ENCODE measurements around the gene PHACTR1. TPM values are rescaled to one million over a fixed set of nuclear protein-coding genes. Genes with fewer than 3 reads are reported as not detected.

The PHACTR1 gene
- total and polyA plus RNA-seq, 8 donors, result 0.46 to 17.4 (median 6.4) TPM; not detected in 1

- no peak for DNase-seq
- no peaks in the 10 kb centered on the region for H3K27me3 ChIP-seq
- intact Hi-C loops (cut with DNase I; ENCODE audit: low total_unique reads), result no loop called here
- no peak overlapping the region for H3K27ac ChIP-seq
- H3K4me3 ChIP-seq, result no peak overlapping the region
- no peaks in the 10 kb centered on the region for H3K36me3 ChIP-seq
- TF ChIP-seq EP300 (IDR thresholded peaks at IDR 0.05), result no peak
- no peak for TF ChIP-seq POLR2A (IDR thresholded peaks at IDR 0.05)
- no peak for TF ChIP-seq CTCF (IDR thresholded peaks at IDR 0.05)
- no peak for TF ChIP-seq POLR2AphosphoS5 (IDR thresholded peaks at IDR 0.05)
- 58 to 82% (median 73%) methylated on average over 2 of the region's 2 CpGs for WGBS, 5 donors
- no peaks in the 10 kb centered on the region for H3K9me3 ChIP-seq
- H3K4me1 ChIP-seq, result no peaks in the 10 kb centered on the region
Measured at GRCh38 chr6:13175087-13175486, 458.5 kb downstream of the PHACTR1 start.

GRCh38 chr6:13175759-13176158 is 459.2 kb downstream of the PHACTR1 start:
- no peak overlapping the region for H3K4me3 ChIP-seq
- no peaks in the 10 kb centered on the region for H3K4me1 ChIP-seq
- DNase-seq, result no peak
- intact Hi-C loops (cut with DNase I; ENCODE audit: low total_unique reads), result no loop called here
- H3K27me3 ChIP-seq, result no peaks in the 10 kb centered on the region
- H3K36me3 ChIP-seq, result no peaks in the 10 kb centered on the region
- WGBS, 5 donors, result 55 to 59% (median 56%) methylated on average over 4 of the region's 4 CpGs
- TF ChIP-seq EP300 (IDR thresholded peaks at IDR 0.05), result no peak
- TF ChIP-seq CTCF (IDR thresholded peaks at IDR 0.05), result no peak
- TF ChIP-seq POLR2AphosphoS5 (IDR thresholded peaks at IDR 0.05), result no peak
- TF ChIP-seq POLR2A (IDR thresholded peaks at IDR 0.05), result no peak
- no peak overlapping the region for H3K27ac ChIP-seq
- no peaks in the 10 kb centered on the region for H3K9me3 ChIP-seq

GRCh38 chr6:13177664-13178063 is 461.1 kb downstream of the PHACTR1 start:
- 89 to 100% (median 96%) methylated on average over 2 of the region's 2 CpGs for WGBS, 5 donors

GRCh38 chr6:13178107-13178506 is 461.5 kb downstream of the PHACTR1 start:
- TF ChIP-seq CTCF (IDR thresholded peaks at IDR 0.05) (no peak), EP300 (IDR thresholded peaks at IDR 0.05) (no peak), POLR2AphosphoS5 (IDR thresholded peaks at IDR 0.05) (no peak), POLR2A (IDR thresholded peaks at IDR 0.05) (no peak)
- no peaks in the 10 kb centered on the region for H3K9me3 ChIP-seq
- H3K36me3 ChIP-seq, result peaks cover 0 to 2% (median under 1%) of the 10 kb centered on the region in 4 donors
- H3K27me3 ChIP-seq, result no peaks in the 10 kb centered on the region
- WGBS, 5 donors, result 48 to 67% (median 51%) methylated on average over 4 to 5 of the region's 5 CpGs
- no peaks in the 10 kb centered on the region for H3K4me1 ChIP-seq
- no peak overlapping the region for H3K4me3 ChIP-seq
- no peak for DNase-seq
- no peak overlapping the region for H3K27ac ChIP-seq
- intact Hi-C loops (cut with DNase I; ENCODE audit: low total_unique reads), result no loop called here

More at GRCh38 chr6:13177664-13178063, 461.1 kb downstream of the PHACTR1 start:
- intact Hi-C loops (cut with DNase I; ENCODE audit: low total_unique reads), result no loop called here
- no peak for DNase-seq
- TF ChIP-seq EP300 (IDR thresholded peaks at IDR 0.05) (no peak), POLR2AphosphoS5 (IDR thresholded peaks at IDR 0.05) (no peak), CTCF (IDR thresholded peaks at IDR 0.05) (no peak), POLR2A (IDR thresholded peaks at IDR 0.05) (no peak)
- H3K36me3 ChIP-seq, result no peaks in the 10 kb centered on the region
- H3K4me3 ChIP-seq, result no peak overlapping the region
- no peaks in the 10 kb centered on the region for H3K27me3 ChIP-seq
- H3K27ac ChIP-seq, result no peak overlapping the region
- H3K9me3 ChIP-seq, result no peaks in the 10 kb centered on the region
- no peaks in the 10 kb centered on the region for H3K4me1 ChIP-seq

All from stomach (tissue), 9 donors.